KMS-11 (cell line): Measurements from ENCODE around the gene LACTB.
A peak's percentile ranks its signal among the peaks of the same experiment; 100 is the strongest.

Source experiments
- H2AFZ ChIP-seq: fragments of 200-600 bp; sonication (generic); 2 replicates; pipeline ENCODE4 v1.6.1; 2016; ENCODE audit warnings: antibody characterized with exemption, mixed run types, low read depth
- H3K27ac ChIP-seq: fragments of 200-600 bp; sonication (generic); 2 replicates; pipeline ENCODE4 v1.6.1; 2016; ENCODE audit warnings: mild to moderate bottlenecking, mixed run types
- H3K27me3 ChIP-seq: fragments of 200-600 bp; sonication (generic); 2 replicates; pipeline ENCODE4 v1.6.1; 2017; ENCODE audit warnings: mild to moderate bottlenecking, low read depth, mixed run types, moderate library complexity; ENCODE audit not compliant: insufficient read depth
- H3K36me3 ChIP-seq: fragments of 200-600 bp; sonication (generic); 2 replicates; pipeline ENCODE4 v1.6.1; 2017; ENCODE audit warnings: mild to moderate bottlenecking, mixed run types; ENCODE audit not compliant: insufficient read depth
- H3K4me1 ChIP-seq: fragments of 200-600 bp; sonication (generic); 2 replicates; pipeline ENCODE4 v1.6.1; 2016; ENCODE audit warnings: mild to moderate bottlenecking, low read depth, mixed run types; ENCODE audit not compliant: poor library complexity, severe bottlenecking
- H3K4me2 ChIP-seq: fragments of 200-600 bp; sonication (generic); 2 replicates; pipeline ENCODE4 v1.7.0; 2016; ENCODE audit warnings: mild to moderate bottlenecking, mixed run types
- H3K4me3 ChIP-seq: fragments of 200-600 bp; sonication (generic); IDR thresholded peaks from 2 replicates; pipeline ENCODE4 v1.6.1; 2017; ENCODE audit warnings: low read depth, low read length, mixed read lengths; ENCODE audit not compliant: insufficient read depth
- H3K79me2 ChIP-seq: fragments of 200-600 bp; sonication (generic); 2 replicates; pipeline ENCODE4 v1.6.1; 2016; ENCODE audit warnings: low read depth, mixed run types; ENCODE audit not compliant: insufficient read depth
- H3K9ac ChIP-seq: fragments of 200-600 bp; sonication (generic); 2 replicates; pipeline ENCODE4 v1.6.1; 2016; ENCODE audit warnings: mild to moderate bottlenecking, mixed run types
- H4K20me1 ChIP-seq: fragments of 200-600 bp; sonication (generic); 2 replicates; pipeline ENCODE4 v1.6.1; 2016; ENCODE audit warnings: mild to moderate bottlenecking, mixed run types; ENCODE audit not compliant: insufficient read depth
- TF ChIP-seq, protein P1 (sequence below): fragments of 200-600 bp; sonication (generic); conservative IDR thresholded peaks from 2 replicates; pipeline ENCODE4 v1.6.1; 2017; ENCODE audit warnings: low read depth, mild to moderate bottlenecking, antibody characterized with exemption, low read length, moderate library complexity, mixed read lengths

LACTB gene

GRCh38 chr15:63151665-63152064, 30.0 kb downstream of the LACTB start:
- Histone ChIP-seq H3K36me3 (no peaks in the 10 kb centered on the region; the same call in 1 of the 2 replicates), H4K20me1 (no peaks in the 10 kb centered on the region), H3K4me2 (no peak overlapping the region), H2AFZ (no peak overlapping the region), H3K79me2 (peaks cover 10% of the 10 kb centered on the region; the same call in 1 of the 2 replicates), H3K4me1 (peaks cover 11% of the 10 kb centered on the region), H3K27me3 (no peaks in the 10 kb centered on the region), H3K27ac (no peak overlapping the region), H3K9ac (no peak overlapping the region), H3K4me3 (no peak overlapping the region)
- TF ChIP-seq, protein P1, sequence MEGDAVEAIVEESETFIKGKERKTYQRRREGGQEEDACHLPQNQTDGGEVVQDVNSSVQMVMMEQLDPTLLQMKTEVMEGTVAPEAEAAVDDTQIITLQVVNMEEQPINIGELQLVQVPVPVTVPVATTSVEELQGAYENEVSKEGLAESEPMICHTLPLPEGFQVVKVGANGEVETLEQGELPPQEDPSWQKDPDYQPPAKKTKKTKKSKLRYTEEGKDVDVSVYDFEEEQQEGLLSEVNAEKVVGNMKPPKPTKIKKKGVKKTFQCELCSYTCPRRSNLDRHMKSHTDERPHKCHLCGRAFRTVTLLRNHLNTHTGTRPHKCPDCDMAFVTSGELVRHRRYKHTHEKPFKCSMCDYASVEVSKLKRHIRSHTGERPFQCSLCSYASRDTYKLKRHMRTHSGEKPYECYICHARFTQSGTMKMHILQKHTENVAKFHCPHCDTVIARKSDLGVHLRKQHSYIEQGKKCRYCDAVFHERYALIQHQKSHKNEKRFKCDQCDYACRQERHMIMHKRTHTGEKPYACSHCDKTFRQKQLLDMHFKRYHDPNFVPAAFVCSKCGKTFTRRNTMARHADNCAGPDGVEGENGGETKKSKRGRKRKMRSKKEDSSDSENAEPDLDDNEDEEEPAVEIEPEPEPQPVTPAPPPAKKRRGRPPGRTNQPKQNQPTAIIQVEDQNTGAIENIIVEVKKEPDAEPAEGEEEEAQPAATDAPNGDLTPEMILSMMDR, result no peak

DNA sequence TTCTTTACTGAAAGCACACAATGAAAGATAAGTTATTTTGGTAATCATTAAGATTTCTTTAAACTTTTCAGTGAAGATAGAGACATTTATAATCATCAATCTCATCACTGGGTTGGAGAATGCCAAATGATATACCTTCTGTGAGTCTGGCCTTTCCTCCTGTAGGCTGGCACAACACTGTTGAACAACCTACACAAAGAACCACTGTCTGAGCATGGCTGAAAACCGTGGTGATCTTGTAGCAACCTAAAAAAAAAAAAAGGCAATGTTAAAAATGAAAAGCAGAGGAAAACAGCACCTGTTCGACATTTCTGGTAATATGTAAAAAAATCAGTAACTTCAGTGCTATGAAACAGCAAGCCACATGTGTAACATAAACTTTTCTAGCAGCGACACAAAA, 33.8 kb downstream of the LACTB start:
- no peak overlapping the region for H3K27ac ChIP-seq
- H3K36me3 ChIP-seq, result no peaks in the 10 kb centered on the region; the same call in 1 of the 2 replicates
- H3K4me2 ChIP-seq, result peak overlapping the region; percentile 84
- H2AFZ ChIP-seq, result no peak overlapping the region
- H4K20me1 ChIP-seq, result no peaks in the 10 kb centered on the region
- TF ChIP-seq, protein P1, result no peak
- H3K27me3 ChIP-seq, result no peaks in the 10 kb centered on the region
- H3K9ac ChIP-seq, result peak overlapping the region; percentile 80; the same call in 1 of the 2 replicates
- no peak overlapping the region for H3K4me3 ChIP-seq
- peaks cover 10% of the 10 kb centered on the region; the same call in 1 of the 2 replicates for H3K79me2 ChIP-seq
- peaks cover 11% of the 10 kb centered on the region for H3K4me1 ChIP-seq

GRCh38 chr15:63156086-63156710, 34.5 kb downstream of the LACTB start:
- no peaks in the 10 kb centered on the region for H4K20me1 ChIP-seq
- H3K4me2 ChIP-seq, result peak overlapping the region; percentile 84
- peak overlapping the region; percentile 80 for H3K9ac ChIP-seq
- no peak overlapping the region for H3K4me3 ChIP-seq
- no peaks in the 10 kb centered on the region; the same call in 1 of the 2 replicates for H3K36me3 ChIP-seq
- peak overlapping the region; percentile 81 for H3K27ac ChIP-seq
- H3K27me3 ChIP-seq, result no peaks in the 10 kb centered on the region
- peaks cover 10% of the 10 kb centered on the region; the same call in 1 of the 2 replicates for H3K79me2 ChIP-seq
- H2AFZ ChIP-seq, result peak overlapping the region; percentile 97
- TF ChIP-seq, protein P1, result 0 out of 2 replicates have a peak, but pooled peaks have one; percentile 22
- H3K4me1 ChIP-seq, result peaks cover 11% of the 10 kb centered on the region

DNA sequence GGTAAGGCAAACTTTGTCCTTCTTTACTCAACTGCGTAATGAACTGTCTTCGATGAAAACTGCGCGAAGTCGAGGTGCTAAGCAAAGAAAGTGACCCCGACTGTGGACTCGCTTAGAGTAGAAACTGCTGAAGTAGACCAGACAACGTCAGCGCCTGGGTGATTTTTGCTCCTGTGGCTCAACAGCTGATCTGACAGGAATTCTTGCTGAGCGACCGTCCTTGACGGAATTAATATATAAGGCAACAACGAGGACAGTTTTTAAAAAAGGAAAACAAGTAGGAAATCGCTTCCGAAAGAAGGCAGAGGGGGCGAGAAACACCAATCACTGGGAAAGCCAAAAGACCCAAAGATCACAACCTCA, 35.1 kb downstream of the LACTB start:
- Histone ChIP-seq H3K79me2 (peaks cover 10% of the 10 kb centered on the region; the same call in 1 of the 2 replicates), H3K27ac (peak overlapping the region; percentile 81), H3K9ac (peak overlapping the region; percentile 80), H3K36me3 (no peaks in the 10 kb centered on the region; the same call in 1 of the 2 replicates), H3K27me3 (no peaks in the 10 kb centered on the region), H2AFZ (peak overlapping the region; percentile 97), H3K4me3 (no peak overlapping the region), H3K4me2 (peak overlapping the region; percentile 84), H3K4me1 (peaks cover 11% of the 10 kb centered on the region), H4K20me1 (no peaks in the 10 kb centered on the region)
- TF ChIP-seq, protein P1, result 0 out of 2 replicates have a peak, but pooled peaks have one; percentile 11
